T-helper 2 cell treated with Interferon-gamma antibody and Interleukin-4, amounts not matched to agents 100 ng/mL and 5 ng/mL, for 36 hours (primary cell): ENCODE data around the gene GDPD3. TPM values are rescaled to one million over a fixed set of nuclear protein-coding genes. Genes with fewer than 3 reads are reported as not detected.

Source experiments
- intact Hi-C: fragments of 100-400 bp; cut with micrococcal nuclease; formaldehyde crosslinking; loops from one replicate; pipeline ENCODE4 v1.15.1; 2023
- total RNA-seq: library from RNA; stranded (reverse); gene quantifications from 2 replicates; pipeline ENCODE4 v1.2.3, GENCODE V29; 2022

The GDPD3 gene
- total RNA-seq, 1 donor from 2014 or later: 7.7 TPM

DNA sequence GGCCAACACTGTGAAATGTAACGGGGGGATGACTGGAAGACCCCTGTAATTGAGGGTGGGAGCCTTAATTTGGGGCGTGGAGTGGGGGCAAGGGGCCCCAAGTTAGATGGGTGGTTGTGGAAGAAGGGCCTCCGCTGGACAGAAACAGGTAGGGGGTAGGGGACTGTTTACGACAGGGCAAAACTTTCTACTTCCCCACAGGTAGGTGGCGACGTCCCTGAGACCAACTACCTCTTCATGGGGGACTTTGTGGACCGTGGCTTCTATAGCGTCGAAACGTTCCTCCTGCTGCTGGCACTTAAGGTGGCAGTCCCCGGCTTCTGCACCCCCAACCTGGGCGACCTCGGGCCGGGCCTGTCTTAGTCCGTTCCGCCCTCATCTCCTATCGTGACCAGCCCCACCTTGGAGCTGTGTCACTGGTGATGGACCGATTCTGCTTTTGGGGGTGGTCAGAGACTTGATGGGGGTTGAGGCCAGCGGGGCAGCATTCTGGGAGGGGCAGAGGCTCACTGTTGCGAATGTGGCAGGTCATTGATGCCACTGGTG, 30.7 kb downstream of the GDPD3 start:
- intact Hi-C loops: no loop called here

DNA sequence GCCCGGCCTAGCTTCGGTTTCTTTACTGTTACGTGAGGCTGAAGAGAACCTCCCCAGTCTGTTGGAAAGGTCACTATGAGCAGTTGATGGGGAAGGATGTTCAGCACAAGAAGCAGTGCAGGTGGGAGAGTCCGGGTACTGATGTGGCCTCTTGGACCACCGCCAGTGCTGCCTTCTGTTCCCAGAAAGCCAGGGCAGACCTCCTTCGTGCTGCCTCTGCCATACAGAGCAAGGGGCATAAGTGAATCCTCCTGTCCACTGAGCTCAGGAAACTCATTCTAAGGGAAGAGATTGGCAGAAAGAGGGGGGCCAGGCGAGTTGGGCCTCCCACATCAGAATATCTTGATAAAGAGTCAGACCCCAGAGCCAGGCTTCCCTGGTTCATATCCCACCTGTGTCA, 33.9 kb downstream of the GDPD3 start:
- intact Hi-C loops: no loop called here

DNA sequence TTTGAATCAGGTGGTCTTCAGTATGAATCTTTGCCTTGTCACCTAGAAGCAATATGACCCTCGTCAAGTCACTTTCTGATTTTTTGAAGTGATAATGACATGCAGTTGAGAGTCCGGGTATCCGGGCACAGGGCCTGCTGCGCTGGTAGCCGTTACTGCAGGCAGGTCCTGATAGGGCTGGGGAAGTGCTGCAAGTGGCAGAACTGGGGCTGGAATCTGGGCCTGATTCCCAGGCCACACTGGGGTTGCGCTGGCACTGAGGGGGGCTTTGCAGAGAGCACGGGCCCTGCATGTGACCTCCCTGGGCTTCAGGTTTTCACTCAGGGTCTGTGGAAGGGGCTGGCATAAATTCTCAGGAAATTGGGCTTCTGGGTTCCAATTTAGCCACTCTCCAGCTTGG, 34.6 kb downstream of the GDPD3 start:
- intact Hi-C loops: no loop called here

DNA sequence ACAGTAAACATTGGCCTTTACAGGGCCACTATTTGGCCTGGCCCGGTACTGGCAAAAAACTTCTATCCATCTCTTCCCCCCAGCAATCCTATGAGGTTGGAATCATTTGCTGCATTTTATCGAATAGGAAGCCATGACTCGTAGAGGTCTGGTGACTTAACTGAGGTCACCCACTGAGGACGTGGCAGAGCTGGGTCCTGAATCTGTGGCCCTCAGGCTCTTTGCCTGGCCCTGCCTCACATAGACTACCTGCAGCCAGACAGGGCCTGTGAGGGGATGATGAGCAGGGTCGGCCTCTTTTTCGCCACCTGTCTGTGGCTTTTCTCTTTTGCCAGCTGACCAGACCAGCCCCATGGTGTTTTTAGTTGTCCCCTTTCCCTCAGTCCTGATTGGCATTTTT, 35.7 kb downstream of the GDPD3 start:
- intact Hi-C loops: no loop called here

DNA sequence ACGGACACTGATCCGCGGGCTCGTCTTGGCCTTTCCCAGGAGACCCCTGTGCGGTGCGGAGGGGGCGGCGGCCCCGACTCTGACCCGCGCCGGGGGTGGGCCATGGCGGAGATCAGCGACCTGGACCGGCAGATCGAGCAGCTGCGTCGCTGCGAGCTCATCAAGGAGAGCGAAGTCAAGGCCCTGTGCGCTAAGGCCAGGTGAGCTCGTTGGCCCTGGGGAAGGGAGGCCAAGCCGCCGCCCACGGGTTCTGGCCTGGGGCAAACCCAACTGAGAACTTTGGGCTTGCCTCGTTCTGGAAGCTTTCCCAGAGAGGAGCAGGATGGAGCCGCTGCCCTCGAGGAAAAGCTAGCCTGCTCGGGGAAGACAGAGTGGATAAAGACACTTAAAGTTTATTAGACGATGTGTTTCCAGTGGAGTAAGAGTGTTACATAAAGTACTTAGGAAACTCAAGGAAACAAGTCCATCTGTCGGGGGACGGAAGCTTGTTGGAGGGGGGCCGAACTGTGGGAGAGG, 37.0 kb downstream of the GDPD3 start:
- intact Hi-C loops: loop anchor here (1.0 kb wide), 1 partner anchor 15 kb away; the partner anchor contains the start of gene TBX6

DNA sequence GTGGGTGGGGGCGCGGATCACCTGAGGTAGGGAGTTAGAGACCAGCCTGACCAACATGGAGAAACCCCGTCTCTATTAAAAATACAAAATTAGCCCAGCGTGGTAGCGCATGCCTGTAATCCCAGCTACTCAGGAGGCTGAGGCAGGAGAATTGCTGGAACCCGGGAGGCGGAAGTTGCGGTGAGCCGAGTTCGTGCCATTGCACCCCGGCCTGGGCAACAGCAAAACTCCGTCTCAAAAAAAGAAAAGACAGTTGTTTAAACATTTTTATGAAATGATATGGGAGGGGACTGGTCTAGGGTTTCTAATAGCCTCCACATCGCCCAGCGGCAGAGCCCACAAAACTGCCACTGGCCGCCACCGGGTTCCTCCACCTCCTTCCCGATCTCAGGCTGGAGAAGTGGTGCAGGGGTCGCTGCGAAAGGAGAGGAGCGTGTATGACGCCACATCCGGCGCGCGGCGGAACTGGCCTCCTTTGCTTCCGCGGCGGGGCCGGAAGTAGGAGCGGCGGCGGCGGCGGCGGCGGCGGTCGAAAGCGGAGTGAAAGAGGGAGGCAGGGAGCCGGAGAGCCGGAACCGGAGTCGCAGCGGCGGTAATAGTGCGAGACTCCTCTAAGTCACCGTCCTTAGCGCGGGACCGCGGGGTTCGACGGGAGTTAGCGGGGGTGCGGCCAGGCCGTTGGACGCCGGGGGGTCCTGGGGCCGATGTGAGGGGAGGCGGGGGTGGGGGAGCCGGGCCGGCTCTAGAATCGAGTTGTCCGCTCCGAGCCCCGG, 37.6 kb downstream of the GDPD3 start, which contains the start of gene PPP4C:
PPP4C (plus strand) TSS at position 492 of the 773 bp plus-strand sequence. CDS start 384 bp downstream, outside the sequence.
- intact Hi-C loops: loop anchor here (1.0 kb wide), 2 partner anchors 10 to 16 kb away; partner anchors contain the start of genes ALDOA and TBX6

DNA sequence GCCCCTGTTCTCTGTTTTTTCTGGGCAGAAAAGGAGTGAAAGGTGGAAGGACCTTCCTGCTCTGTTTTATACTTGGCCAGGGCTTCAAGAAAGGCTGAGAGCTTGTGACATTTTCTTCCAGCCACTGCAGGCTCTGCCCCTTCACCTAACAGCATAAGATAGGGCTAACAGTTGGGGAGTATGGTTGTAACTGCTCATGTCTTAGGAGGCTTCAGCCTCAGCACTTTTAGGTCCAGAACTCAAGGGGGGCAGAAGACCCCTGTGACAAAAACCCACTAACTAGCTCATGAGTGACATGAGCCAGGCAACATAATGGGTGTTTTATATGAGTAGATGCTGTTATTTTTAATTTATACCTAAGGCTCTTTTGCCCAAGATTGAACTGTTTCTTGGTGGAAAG, 42.8 kb downstream of the GDPD3 start:
- intact Hi-C loops: no loop called here

DNA sequence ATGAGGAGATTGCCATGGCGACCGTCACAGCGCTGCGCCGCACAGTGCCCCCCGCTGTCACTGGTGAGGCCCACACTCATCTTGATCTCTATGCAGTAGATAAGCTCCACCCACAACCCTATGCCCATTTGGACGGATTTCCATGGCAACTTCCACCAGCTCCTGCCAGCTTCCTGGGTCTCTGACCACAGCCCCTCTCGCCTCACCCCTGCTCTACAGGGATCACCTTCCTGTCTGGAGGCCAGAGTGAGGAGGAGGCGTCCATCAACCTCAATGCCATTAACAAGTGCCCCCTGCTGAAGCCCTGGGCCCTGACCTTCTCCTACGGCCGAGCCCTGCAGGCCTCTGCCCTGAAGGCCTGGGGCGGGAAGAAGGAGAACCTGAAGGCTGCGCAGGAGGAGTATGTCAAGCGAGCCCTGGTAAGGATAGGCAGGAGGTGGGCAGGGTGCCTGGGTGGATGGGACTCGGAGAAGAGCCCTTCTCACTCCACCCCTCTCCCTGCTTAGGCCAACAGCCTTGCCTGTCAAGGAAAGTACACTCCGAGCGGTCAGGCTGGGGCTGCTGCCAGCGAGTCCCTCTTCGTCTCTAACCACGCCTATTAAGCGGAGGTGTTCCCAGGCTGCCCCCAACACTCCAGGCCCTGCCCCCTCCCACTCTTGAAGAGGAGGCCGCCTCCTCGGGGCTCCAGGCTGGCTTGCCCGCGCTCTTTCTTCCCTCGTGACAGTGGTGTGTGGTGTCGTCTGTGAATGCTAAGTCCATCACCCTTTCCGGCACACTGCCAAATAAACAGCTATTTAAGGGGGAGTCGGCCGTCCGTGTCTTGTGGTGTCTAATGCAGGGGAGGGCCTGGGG, 43.5 kb downstream of the GDPD3 start:
- intact Hi-C loops: loop anchor here (2.0 to 10.0 kb wide), 3 partner anchors 15 to 497 kb away; partner anchors contain the start of gene ZNF771

DNA sequence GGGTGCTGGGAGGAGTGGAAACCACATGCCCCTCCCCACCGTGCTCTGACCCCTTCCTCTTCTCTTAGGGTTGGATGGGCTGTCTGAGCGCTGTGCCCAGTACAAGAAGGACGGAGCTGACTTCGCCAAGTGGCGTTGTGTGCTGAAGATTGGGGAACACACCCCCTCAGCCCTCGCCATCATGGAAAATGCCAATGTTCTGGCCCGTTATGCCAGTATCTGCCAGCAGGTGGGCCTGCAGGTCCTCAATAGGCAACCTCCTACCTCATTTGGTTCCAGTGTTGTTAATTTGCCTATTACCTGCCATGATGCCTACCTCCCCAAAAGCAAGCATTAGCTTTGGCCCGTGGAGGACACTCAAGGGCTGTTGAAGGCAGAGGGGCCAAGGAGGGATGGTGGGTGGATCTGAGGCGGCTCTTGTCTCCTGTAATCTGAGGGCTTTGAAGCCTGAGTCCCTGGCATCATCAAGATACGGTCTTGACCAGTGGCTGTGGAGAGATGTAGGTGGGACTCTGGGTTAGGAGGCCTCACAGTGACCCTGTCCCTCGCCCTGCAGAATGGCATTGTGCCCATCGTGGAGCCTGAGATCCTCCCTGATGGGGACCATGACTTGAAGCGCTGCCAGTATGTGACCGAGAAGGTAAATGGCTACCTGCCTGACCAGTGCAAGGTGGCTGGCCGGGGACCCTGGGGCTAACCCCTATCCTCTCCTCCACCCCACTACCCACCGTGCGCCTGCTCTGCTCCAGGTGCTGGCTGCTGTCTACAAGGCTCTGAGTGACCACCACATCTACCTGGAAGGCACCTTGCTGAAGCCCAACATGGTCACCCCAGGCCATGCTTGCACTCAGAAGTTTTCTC, 44.4 kb downstream of the GDPD3 start:
- intact Hi-C loops: loop anchor here (2.0 to 10.0 kb wide), 3 partner anchors 14 to 498 kb away; partner anchors contain the start of gene ZNF771

DNA sequence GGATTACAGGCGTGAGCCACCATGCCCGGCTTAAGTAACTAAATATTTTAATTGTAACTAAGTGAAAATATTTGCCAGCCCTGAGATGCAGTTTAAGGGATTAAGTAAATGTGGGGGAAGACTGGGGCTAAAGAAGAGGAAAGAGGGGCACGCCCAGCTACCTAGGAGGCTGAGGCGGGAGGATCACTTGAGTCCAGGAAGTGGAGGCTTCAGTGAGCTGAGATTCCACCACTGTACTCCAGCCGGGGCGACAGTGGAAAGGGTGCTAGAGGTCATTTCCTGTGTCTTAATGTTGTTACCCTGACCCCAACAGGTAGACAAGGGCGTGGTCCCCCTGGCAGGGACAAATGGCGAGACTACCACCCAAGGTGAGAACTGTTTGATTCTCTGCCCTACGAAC, 45.0 kb downstream of the GDPD3 start:
- intact Hi-C loops: loop anchor here (2.0 to 10.0 kb wide), 3 partner anchors 14 to 499 kb away; partner anchors contain the start of gene ZNF771

DNA sequence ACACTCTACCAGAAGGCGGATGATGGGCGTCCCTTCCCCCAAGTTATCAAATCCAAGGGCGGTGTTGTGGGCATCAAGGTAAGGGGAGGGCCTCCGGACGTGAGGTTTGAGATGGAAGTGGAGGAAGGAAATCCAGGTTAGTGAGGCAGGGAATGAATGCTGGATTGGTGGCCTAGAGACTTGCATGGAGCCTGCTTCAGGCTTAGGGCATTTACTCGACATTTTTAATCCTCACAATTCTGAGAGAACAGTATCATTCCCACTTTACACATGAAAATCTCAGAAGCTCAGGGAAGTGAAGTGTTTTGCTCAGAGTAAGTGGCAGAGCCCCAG, 45.8 kb downstream of the GDPD3 start:
- intact Hi-C loops: loop anchor here (5.0 to 10.0 kb wide), 2 partner anchors 337 to 500 kb away; partner anchors contain the start of gene ZNF771

DNA sequence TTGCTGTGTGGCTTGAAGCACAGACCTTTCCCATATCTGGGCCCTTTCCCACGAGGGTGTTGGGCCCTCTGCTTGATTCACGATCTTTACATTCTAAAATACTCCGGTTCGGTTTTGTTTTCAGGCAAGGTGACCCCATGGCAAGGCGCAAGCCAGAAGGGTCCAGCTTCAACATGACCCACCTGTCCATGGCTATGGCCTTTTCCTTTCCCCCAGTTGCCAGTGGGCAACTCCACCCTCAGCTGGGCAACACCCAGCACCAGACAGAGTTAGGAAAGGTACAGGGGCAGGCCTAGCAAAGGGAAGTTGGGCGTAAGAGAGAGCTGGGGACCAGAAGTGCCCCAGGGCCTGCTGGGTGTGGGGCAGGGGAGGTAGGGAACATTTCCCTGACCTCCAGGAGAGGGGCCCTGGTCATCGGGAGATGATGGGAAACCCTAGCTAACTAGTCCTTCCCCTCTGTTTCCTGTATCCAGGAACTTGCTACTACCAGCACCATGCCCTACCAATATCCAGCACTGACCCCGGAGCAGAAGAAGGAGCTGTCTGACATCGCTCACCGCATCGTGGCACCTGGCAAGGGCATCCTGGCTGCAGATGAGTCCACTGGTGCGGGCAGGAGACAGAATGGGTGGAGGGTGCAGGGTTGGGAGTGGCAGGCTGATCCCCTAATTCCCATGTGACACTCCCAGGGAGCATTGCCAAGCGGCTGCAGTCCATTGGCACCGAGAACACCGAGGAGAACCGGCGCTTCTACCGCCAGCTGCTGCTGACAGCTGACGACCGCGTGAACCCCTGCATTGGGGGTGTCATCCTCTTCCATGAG, 46.4 kb downstream of the GDPD3 start:
- intact Hi-C loops: loop anchor here (5.0 to 10.0 kb wide), 2 partner anchors 338 to 500 kb away; partner anchors contain the start of gene ZNF771

DNA sequence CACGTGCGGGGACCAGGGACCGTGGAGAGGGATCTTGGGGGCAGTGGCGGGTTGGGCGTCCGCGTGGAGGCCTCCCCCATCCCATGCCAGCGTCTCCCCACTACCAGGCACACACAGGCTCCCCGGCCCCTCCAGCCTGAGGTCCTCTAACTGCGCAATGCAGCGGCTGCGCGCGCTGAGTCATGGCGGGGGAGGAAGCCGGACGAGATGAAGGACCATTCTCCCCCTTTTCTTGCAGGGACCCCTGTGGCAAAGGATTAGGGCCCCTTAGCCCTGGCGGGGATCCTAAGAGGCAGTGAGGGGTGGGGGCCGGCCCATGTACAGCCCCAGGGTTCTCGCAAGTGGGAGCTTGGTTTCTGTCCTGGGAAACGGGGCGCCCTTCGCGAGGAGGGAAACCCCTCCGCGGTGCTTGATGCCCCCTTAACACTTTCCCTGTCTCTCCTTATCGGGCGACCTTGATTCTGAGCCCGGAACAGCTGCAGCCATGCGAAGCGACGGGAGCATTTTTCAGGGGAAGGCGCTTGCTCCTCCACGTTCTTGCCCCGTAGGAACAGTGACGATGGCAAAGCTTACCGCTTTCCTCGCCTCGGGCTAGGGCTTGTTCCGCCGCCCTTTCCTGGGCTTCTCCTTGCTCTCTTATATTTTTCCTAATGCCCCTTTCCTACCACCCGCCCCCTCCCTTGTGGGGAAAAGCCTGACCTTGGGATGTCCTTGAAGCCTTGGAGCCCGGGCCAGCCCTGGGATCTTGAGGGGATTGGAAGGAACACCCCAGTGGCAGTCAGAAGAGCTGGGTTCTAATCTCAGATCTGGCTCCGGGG, 47.2 kb downstream of the GDPD3 start:
- intact Hi-C loops: loop anchor here (1.0 to 10.0 kb wide), 8 partner anchors 9 to 501 kb away; partner anchors contain the start of genes MAPK3, PPP4C, TBC1D10B and YPEL3

DNA sequence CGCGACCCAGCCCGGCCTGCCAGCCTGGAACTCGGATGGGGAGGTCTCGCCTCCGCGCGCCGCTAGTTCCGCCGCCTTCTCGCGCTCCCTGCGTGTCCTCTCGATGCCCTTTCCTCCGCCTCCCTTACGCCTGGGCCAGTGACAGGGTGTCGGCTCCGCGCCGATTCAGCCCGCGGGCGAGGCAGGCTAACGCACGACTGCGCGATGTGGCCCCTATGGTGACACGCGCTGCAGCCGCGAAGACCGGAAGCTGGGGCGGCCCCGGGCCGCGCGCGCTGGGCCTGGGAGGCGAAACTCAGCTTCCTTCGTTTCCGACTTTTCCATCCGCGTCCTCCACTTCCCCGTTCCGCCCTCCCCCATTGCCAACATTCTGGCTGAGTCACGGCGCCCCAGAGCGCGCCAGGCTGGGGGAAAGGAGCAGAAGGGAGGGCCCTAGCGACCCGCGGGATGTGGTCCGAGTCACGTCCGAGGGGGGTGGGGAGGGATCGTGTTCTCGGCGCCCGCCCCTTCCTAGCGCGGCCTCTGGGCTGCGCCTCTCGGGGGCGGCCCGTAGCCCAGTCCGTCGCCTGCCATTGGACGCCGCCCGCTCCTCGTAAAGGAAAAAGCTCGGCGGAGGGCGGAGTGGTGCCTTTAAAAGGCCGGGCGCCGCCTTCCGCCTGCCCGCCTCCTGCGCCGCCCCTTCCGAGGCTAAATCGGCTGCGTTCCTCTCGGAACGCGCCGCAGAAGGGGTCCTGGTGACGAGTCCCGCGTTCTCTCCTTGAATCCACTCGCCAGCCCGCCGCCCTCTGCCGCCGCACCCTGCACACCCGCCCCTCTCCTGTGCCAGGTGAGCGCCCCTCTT, 48.0 kb downstream of the GDPD3 start, which contains the start of gene ALDOA:
ALDOA (plus strand) TSS at position 659 of the 841 bp plus-strand sequence. CDS start 1,138 bp downstream, outside the sequence.
- intact Hi-C loops: loop anchor here (1.0 to 10.0 kb wide), 8 partner anchors 10 to 502 kb away; partner anchors contain the start of genes MAPK3, PPP4C, TBC1D10B and YPEL3

DNA sequence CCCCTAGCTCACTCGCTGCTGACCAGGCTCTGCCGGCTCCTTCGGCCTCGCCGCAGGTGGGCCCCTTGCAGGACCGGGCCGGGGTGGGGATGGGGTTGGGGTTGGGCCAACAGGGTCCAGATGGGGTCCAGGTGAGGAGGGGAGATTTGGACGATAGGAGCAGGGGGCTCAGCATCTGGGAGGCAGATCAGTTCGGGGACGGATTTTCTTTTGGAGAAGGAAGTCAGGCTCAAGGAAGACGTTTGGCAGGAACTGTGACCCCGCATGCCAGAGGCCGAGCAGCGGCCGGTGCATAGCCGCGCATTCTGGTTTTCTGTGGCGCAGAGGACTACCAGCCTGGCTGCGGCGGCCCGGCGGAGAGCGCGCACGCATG, 48.6 kb downstream of the GDPD3 start:
- intact Hi-C loops: loop anchor here (1.0 to 10.0 kb wide), 10 partner anchors 9 to 594 kb away; partner anchors contain the start of genes FBRS, MAPK3, PPP4C and TBC1D10B

DNA sequence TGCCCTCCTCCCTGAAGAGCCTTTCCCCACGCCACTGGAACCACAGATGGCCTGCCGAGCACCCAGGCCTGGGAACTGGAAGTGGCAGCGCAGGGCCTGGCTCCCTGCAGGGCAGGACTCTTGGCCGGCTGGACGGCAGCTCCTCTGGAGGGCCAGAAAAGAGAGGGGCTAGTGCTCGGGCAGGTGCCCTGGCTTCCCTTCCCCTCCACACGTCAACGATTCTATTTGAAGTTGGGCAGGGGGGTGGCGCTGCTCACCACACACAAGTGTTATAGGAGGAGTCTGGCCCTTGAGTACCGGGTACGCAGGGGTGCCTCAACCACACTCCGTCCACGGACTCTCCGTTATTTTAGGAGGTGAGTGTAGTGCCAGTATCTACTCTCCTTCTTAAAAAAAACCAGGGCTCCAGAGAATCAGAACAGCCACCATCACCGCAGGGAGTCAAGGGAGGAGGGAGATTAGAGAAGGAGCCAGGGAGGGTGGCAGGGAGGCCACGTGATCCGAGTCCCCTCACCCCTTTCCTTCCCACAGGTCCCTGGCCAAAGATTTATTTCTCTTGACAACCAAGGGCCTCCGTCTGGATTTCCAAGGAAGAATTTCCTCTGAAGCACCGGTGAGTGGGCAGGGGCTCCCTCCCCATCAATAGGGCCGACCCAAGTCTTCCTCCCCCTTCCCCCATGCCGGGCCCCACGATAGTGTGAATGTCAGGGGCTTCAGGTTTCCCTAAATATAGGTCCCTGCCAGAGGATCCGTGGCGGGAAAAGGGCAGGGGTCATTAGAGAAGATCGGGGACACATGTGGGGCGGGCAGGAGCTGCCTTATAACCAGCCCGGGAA, 49.2 kb downstream of the GDPD3 start:
- intact Hi-C loops: loop anchor here (1.0 to 10.0 kb wide), 6 partner anchors 9 to 594 kb away; partner anchors contain the start of genes FBRS, MAPK3, TBC1D10B and ZNF771
